GM21576 (cell line): Measurements from ENCODE around the gene ONECUT3.

Source experiments
- ATAC-seq: cut with Tn5 transposase; IDR thresholded peaks from one replicate; pipeline ENCODE4 v1.9.1; 2021; ENCODE audit warnings: mild to moderate bottlenecking, moderate library complexity; ENCODE audit not compliant: unreplicated experiment

The ONECUT3 gene

GRCh38 chr19:1739960-1740629 lies 13.2 kb upstream of the ONECUT3 start:
- no peak for ATAC-seq

GRCh38 chr19:1742989-1743696 lies 10.2 kb upstream of the ONECUT3 start:
- ATAC-seq = no peak

GRCh38 chr19:1744133-1744665 lies 9.1 kb upstream of the ONECUT3 start:
- ATAC-seq = no peak

- ATAC-seq = no peak
Measured at GRCh38 chr19:1744822-1745563, 8.3 kb upstream of the ONECUT3 start.

- ATAC-seq = no peak
Measured at GRCh38 chr19:1745589-1746031, 7.7 kb upstream of the ONECUT3 start.

- ATAC-seq = no peak
Measured at GRCh38 chr19:1746401-1747284, 6.7 kb upstream of the ONECUT3 start.

- ATAC-seq = no peak
Measured at GRCh38 chr19:1747285-1748114, 5.8 kb upstream of the ONECUT3 start.

- ATAC-seq = no peak
Measured at GRCh38 chr19:1748115-1748872, 5.0 kb upstream of the ONECUT3 start.

- no peak for ATAC-seq
Measured at GRCh38 chr19:1748873-1749341, 4.4 kb upstream of the ONECUT3 start.

GRCh38 chr19:1749373-1750342 lies 3.6 kb upstream of the ONECUT3 start:
- ATAC-seq = no peak

GRCh38 chr19:1750343-1751021 lies 2.8 kb upstream of the ONECUT3 start:
- no peak for ATAC-seq

GRCh38 chr19:1751367-1752008 lies 1.8 kb upstream of the ONECUT3 start:
- ATAC-seq = no peak

GRCh38 chr19:1752009-1752756 lies 1.1 kb upstream of the ONECUT3 start:
- ATAC-seq = no peak

- ATAC-seq = no peak
Measured at GRCh38 chr19:1754018-1754635, 821 bp downstream of the ONECUT3 start.

GRCh38 chr19:1754636-1755466 lies 1.5 kb downstream of the ONECUT3 start:
- ATAC-seq = no peak
